Measurements from ENCODE around the gene MCC. TPM values are rescaled to one million over a fixed set of nuclear protein-coding genes. Genes with fewer than 3 reads are reported as not detected.

The MCC gene
- total RNA-seq, 1 experiment from 2014 or later: 7.6 TPM

- no peak overlapping the region for H3K9ac ChIP-seq (ENCODE audit: extremely low read depth, insufficient read length, low read length)
- Mint-ChIP-seq H3K27me3 (ENCODE audit: low read depth) (no peaks in the 10 kb centered on the region; the same call in 1 of the 2 replicates), H3K4me3 (no peak overlapping the region), H3K9me3 (no peaks in the 10 kb centered on the region), H3K36me3 (ENCODE audit: insufficient read depth in 1 of 3, low read depth in 3 of 3) (no peaks in the 10 kb centered on the region), H3K4me1 (peaks cover 6 to 7% of the 10 kb centered on the region in 2 experiments), H3K27ac (no peak overlapping the region)
- no peak overlapping the region for H2AFZ ChIP-seq (ENCODE audit: low read length)
- no peak overlapping the region for H4K8ac ChIP-seq (replicated peaks; ENCODE audit: insufficient read length, low read depth, low read length)
- H4K20me1 ChIP-seq (ENCODE audit: control insufficient read depth, insufficient read depth, insufficient read length): no peaks in the 10 kb centered on the region
- H3K9me3 ChIP-seq (ENCODE audit: control insufficient read depth, low read depth, low read length): no peaks in the 10 kb centered on the region
- H3K4ac ChIP-seq (ENCODE audit: low read depth, low read length): no peak overlapping the region
- H3K4me2 ChIP-seq (ENCODE audit: insufficient read depth, insufficient read length, low read length): no peak overlapping the region
- H3K79me2 ChIP-seq (ENCODE audit: insufficient read depth, low read length): no peaks in the 10 kb centered on the region
- DNase-seq: no peak
- no peak overlapping the region for H3K23ac ChIP-seq (ENCODE audit: insufficient read length, low read depth, low read length)
- H2BK20ac ChIP-seq (ENCODE audit: low read depth, low read length, poor library complexity, severe bottlenecking): no peak overlapping the region
- no peaks in the 10 kb centered on the region for H3K27me3 ChIP-seq (ENCODE audit: insufficient read depth, low read length)
- H4K5ac ChIP-seq (ENCODE audit: insufficient read length, low read depth, low read length): no peak overlapping the region
- TF ChIP-seq CTCF (conservative IDR thresholded peaks at IDR 0.05): no peak
- no peak overlapping the region for H4K91ac ChIP-seq (ENCODE audit: insufficient read length, low read depth, low read length)
- H3K23me2 ChIP-seq (ENCODE audit: insufficient read length, low read depth, low read length, poor library complexity, severe bottlenecking): no peaks in the 10 kb centered on the region
- H2BK15ac ChIP-seq (ENCODE audit: low read depth, low read length): no peak overlapping the region
- H3K79me1 ChIP-seq (ENCODE audit: insufficient read depth, low read depth, low read length, poor library complexity, severe bottlenecking): no peaks in the 10 kb centered on the region
- no peak overlapping the region for H3T11ph ChIP-seq (ENCODE audit: low read length)
- H2BK5ac ChIP-seq (ENCODE audit: insufficient read length, low read length): no peak overlapping the region
- no peaks in the 10 kb centered on the region for H3K4me1 ChIP-seq (ENCODE audit: insufficient read depth, low read length)
- no peak overlapping the region for H3K14ac ChIP-seq (ENCODE audit: insufficient read depth, low read length)
- H3K56ac ChIP-seq (ENCODE audit: insufficient read length, low read depth, low read length): no peak overlapping the region
- H2AK5ac ChIP-seq (ENCODE audit: insufficient read length, low read length): no peak overlapping the region
- H2BK120ac ChIP-seq (ENCODE audit: low read depth, low read length, poor library complexity, severe bottlenecking): no peak overlapping the region
- no peak overlapping the region for H2BK12ac ChIP-seq (ENCODE audit: insufficient read length, low read depth, low read length)
- H3K18ac ChIP-seq (ENCODE audit: insufficient read length, low read depth, low read length): no peak overlapping the region
- no CpG with 5 or more reads among the region's 1 CpG for WGBS (ENCODE audit: extremely low coverage, insufficient read length, low lambda C conversion rate)
- no peak overlapping the region for H3K27ac ChIP-seq (ENCODE audit: insufficient read length, low read depth, low read length)
Observed at GRCh38 chr5:113390224-113390623, 98.0 kb downstream of the MCC start.

Measured in H9 (cell line).